LHCN-M2 (cell line): ENCODE measurements around the gene DDX28. TPM values are rescaled to one million over a fixed set of nuclear protein-coding genes. Genes with fewer than 3 reads are reported as not detected.

Experiments used
- total RNA-seq: library from RNA; depleted of rRNA; stranded (reverse); fragments of >200 nt; gene quantifications from 2 replicates; pipeline ENCODE4 v1.2.3, GENCODE V29; 2014; rRNA removed

The DDX28 gene
- total RNA-seq, 1 experiment from 2014 or later, result 13.4 TPM

Other genes starting within 250 kb of the DDX28 start
- 3.8 and 4.5 TPM in 2 replicates for gene RANBP10, start 216.7 kb downstream of the DDX28 start, total RNA-seq
- gene TSNAXIP1, start 216.3 kb downstream of the DDX28 start, total RNA-seq, result 0.77 and 1.6 TPM in 2 replicates
- 61.6 and 65.5 TPM in 2 replicates for gene THAP11, start 180.9 kb downstream of the DDX28 start, total RNA-seq
- 86.3 and 142 TPM in 2 replicates for gene NUTF2, start 176.3 kb downstream of the DDX28 start, total RNA-seq
- gene CENPT, start 175.5 kb downstream of the DDX28 start, total RNA-seq, result 52.6 and 55.5 TPM in 2 replicates
- 59.2 and 67.7 TPM in 2 replicates for gene EDC4, start 150.2 kb downstream of the DDX28 start, total RNA-seq
- gene NRN1L, start 138.3 kb downstream of the DDX28 start, total RNA-seq, result not detected in 2 replicates
- gene PSKH1, start 130.0 kb downstream of the DDX28 start, total RNA-seq, result 9.0 and 10.3 TPM in 2 replicates
- gene CTRL, start 91.4 kb downstream of the DDX28 start, total RNA-seq, result 0.71 and 2.6 TPM in 2 replicates
- 37.6 and 38.1 TPM in 2 replicates for gene PSMB10, start 86.4 kb downstream of the DDX28 start, total RNA-seq
- 11.7 and 13.3 TPM in 2 replicates for gene LCAT, start 79.1 kb downstream of the DDX28 start, total RNA-seq
- 61.7 and 62.6 TPM in 2 replicates for gene SLC12A4, start 54.6 kb downstream of the DDX28 start, total RNA-seq
- gene DPEP3, start 42.7 kb downstream of the DDX28 start, total RNA-seq, result not detected in 2 replicates
- not detected in 2 replicates for gene DPEP2, start 23.7 kb downstream of the DDX28 start, total RNA-seq
- gene DPEP2NB, start 7.3 kb downstream of the DDX28 start, total RNA-seq, result not detected in 2 replicates
- gene DUS2, start 52 bp upstream of the DDX28 start, total RNA-seq, result 18.3 and 20.1 TPM in 2 replicates
- gene NFATC3, start 62.1 kb upstream of the DDX28 start, total RNA-seq, result 22.3 and 26.5 TPM in 2 replicates
- 0.13 TPM in 1 of 2 replicates, not detected in the other for gene ESRP2, start 212.9 kb upstream of the DDX28 start, total RNA-seq
- 24.0 and 31.1 TPM in 2 replicates for gene PLA2G15, start 222.1 kb upstream of the DDX28 start, total RNA-seq
- 14.9 and 19.3 TPM in 2 replicates for gene SLC7A6, start 241.3 kb upstream of the DDX28 start, total RNA-seq